Lower lobe of right lung (tissue), 2 donors: ENCODE measurements around the gene RHOC. TPM values are rescaled to one million over a fixed set of nuclear protein-coding genes. Genes with fewer than 3 reads are reported as not detected.

Experiments used
- ATAC-seq, 2 donors: fragments of 200-7000 bp; cut with Tn5 transposase; one replicate each; pipeline ENCODE4 v1.9.1; 2020 to 2022; ENCODE audit warnings: mild to moderate bottlenecking in 2 of 2, moderate library complexity in 2 of 2
- DNase-seq: peaks from one replicate; pipeline ENCODE4 v3.0.0-alpha.2; 2020
- H3K27ac ChIP-seq: fragments of 200-600 bp; one replicate; pipeline ENCODE4 v1.8.0; 2022
- H3K27me3 ChIP-seq: fragments of 200-600 bp; one replicate; pipeline ENCODE4 v1.8.0; 2022; ENCODE audit warnings: low read depth
- H3K36me3 ChIP-seq: fragments of 200-600 bp; one replicate; pipeline ENCODE4 v1.8.0; 2022; ENCODE audit warnings: mild to moderate bottlenecking
- H3K4me1 ChIP-seq: fragments of 200-600 bp; one replicate; pipeline ENCODE4 v1.8.0; 2022
- H3K4me3 ChIP-seq: fragments of 200-600 bp; one replicate; pipeline ENCODE4 v1.8.0; 2022; ENCODE audit warnings: mild to moderate bottlenecking
- H3K9me3 ChIP-seq: fragments of 200-600 bp; one replicate; pipeline ENCODE4 v1.8.0; 2022
- CTCF ChIP-seq: fragments of 200-600 bp; IDR thresholded peaks from one replicate; pipeline ENCODE4 v1.8.0; 2022; ENCODE audit warnings: antibody characterized with exemption, mild to moderate bottlenecking
- intact Hi-C: fragments of 100-400 bp; cut with DNase I; formaldehyde crosslinking; loops from one replicate; pipeline ENCODE4 v1.11.0; 2022
- total RNA-seq: library from RNA; stranded (reverse); fragmentation: NEBNext Ultra II Directional; extraction: Animal tissue kit (Norgen Biotek cat#: 25700); gene quantifications from one replicate; pipeline ENCODE4 v1.2.1, GENCODE V29; 2021
- donor health status: DM: no; HTN: yes; CAD: no; lungs with severe emphysema.

The RHOC gene
- total RNA-seq, 1 donor from 2014 or later = 126 TPM

GRCh38 chr1:112665857-112666256 is 41.1 kb downstream of the RHOC start:
- intact Hi-C loops = no loop called here
- Histone ChIP-seq H3K9me3 (no peaks in the 10 kb centered on the region), H3K27me3 (no peaks in the 10 kb centered on the region), H3K4me3 (no peak overlapping the region), H3K4me1 (peaks cover 5% of the 10 kb centered on the region), H3K27ac (no peak overlapping the region), H3K36me3 (peaks cover 100% of the 10 kb centered on the region)
- TF ChIP-seq CTCF = no peak
- DNase-seq (no peak), ATAC-seq (no peak)

- TF ChIP-seq CTCF = no peak
- Histone ChIP-seq H3K36me3 (peaks cover 92% of the 10 kb centered on the region), H3K27ac (no peak overlapping the region), H3K9me3 (no peaks in the 10 kb centered on the region), H3K4me1 (no peaks in the 10 kb centered on the region), H3K4me3 (no peak overlapping the region), H3K27me3 (no peaks in the 10 kb centered on the region)
- intact Hi-C loops = no loop called here
- DNase-seq (no peak), ATAC-seq (no peak)
These were observed 55.7 kb downstream of the RHOC start for GRCh38 chr1:112651205-112651604.

Other genes starting within 250 kb of the RHOC start
- gene WNT2B, start 198.2 kb downstream of the RHOC start, total RNA-seq = 11.8 TPM
- 18.8 TPM for gene ST7L, start 88.0 kb downstream of the RHOC start, total RNA-seq
- gene CAPZA1, start 87.3 kb downstream of the RHOC start, total RNA-seq = 143 TPM
- 72.3 TPM for gene MOV10, start 32.5 kb downstream of the RHOC start, total RNA-seq
- 0.30 TPM for gene PPM1J, start 8.2 kb upstream of the RHOC start, total RNA-seq
- 9.8 TPM for gene SLC16A1, start 249.1 kb upstream of the RHOC start, total RNA-seq